Left lung (tissue), 14 donors: Measurements from ENCODE around the gene EIF2S2. TPM values are rescaled to one million over a fixed set of nuclear protein-coding genes. Genes with fewer than 3 reads are reported as not detected.
"Not testable (repeated sequence)": the region's sequence is repeated elsewhere in the genome, so short reads cannot be mapped to it uniquely, and the experiment has no call there.

Source experiments
- ATAC-seq: fragments of 200-7000 bp; cut with Tn5 transposase; one replicate; pipeline ENCODE4 v1.9.1; 2020; ENCODE audit warnings: moderate library complexity
- DNase-seq, 4 donors: peaks; one replicate each; pipeline ENCODE4 v3.0.0-alpha.2; 2013 to 2020
- H3K27ac ChIP-seq, 2 donors: fragments of 200-600 bp; sonication (generic) in 1 of 2; one replicate each; pipeline versions ENCODE4 v1.5.0 to v1.8.0; 2020 to 2021
- H3K27me3 ChIP-seq, 2 donors: fragments of 200-600 bp; sonication (generic) in 1 of 2; one replicate each; pipeline versions ENCODE4 v1.5.0 to v1.8.0; 2020 to 2021
- H3K36me3 ChIP-seq, 2 donors: fragments of 200-600 bp; sonication (generic) in 1 of 2; one replicate each; pipeline versions ENCODE4 v1.5.0 to v1.8.0; 2020 to 2021
- H3K4me1 ChIP-seq, 2 donors: fragments of 200-600 bp; one replicate each; pipeline ENCODE4 v1.8.0; 2021
- H3K4me3 ChIP-seq, 2 donors: fragments of 200-600 bp; sonication (generic) in 1 of 2; one replicate each; pipeline versions ENCODE4 v1.5.0 to v1.8.0; 2020 to 2021; ENCODE audit warnings: mild to moderate bottlenecking in 1 of 2
- H3K9me3 ChIP-seq, 2 donors: fragments of 200-600 bp; sonication (generic) in 1 of 2; one replicate each; pipeline versions ENCODE4 v1.5.0 to v1.8.0; 2020 to 2021
- CTCF ChIP-seq, 2 donors: fragments of 200-600 bp; sonication (generic) in 1 of 2; IDR thresholded peaks; one replicate each; pipeline versions ENCODE4 v1.5.0 to v1.8.0; 2021; ENCODE audit warnings: antibody characterized with exemption in 2 of 2
- intact Hi-C, 2 donors: fragments of 100-400 bp; cut with DNase I; formaldehyde crosslinking; loops; one replicate each; pipeline versions ENCODE4 v1.11.2 to v1.14.2; 2022
- long read RNA-seq, 12 donors: library from polyadenylated mRNA in 2 of 12; unstranded in 2 of 12; transcript quantifications; one replicate each; pipeline ENCODE4 v2.0.0 and lab custom pipeline, GENCODE V29; 2019 to 2026
- polyA plus RNA-seq, 6 donors: library from polyadenylated mRNA; unstranded; fragments of 120-200 nt; gene quantifications; one replicate each; pipeline ENCODE4 v1.2.1, GENCODE V29; 2013; ENCODE audit not compliant: insufficient read length in 6 of 6
- total RNA-seq, 2 donors: library from RNA; stranded (reverse); fragmentation: NEBNext Ultra II Directional; extraction: Animal tissue kit (Norgen Biotek cat#: 25700); gene quantifications; one replicate each; pipeline ENCODE4 v1.2.1, GENCODE V29; 2021
- donor health status: DM: no; HTN: yes; CAD: no.
- donor health status: DM: no; HTN: no; CAD: no.

The EIF2S2 gene
- total RNA-seq = 10 to 100 TPM; 59.0 to 61.6 TPM
- polyA plus RNA-seq = 10 to 100 TPM; 41.7 to 47.7 (median 45.7) TPM
- long read RNA-seq, donor 1, transcript EIF2S2-201 (9 exons, 2,656 nt) = major isoform, 33 of 176 reads
- long read RNA-seq, donor 1, partial matches to known transcripts = 137 of 176 reads
- long read RNA-seq, donor 1, other reads (novel, unspliced or antisense) = 6 of 176 reads
- long read RNA-seq, donor 2, transcript EIF2S2-201 (9 exons, 2,656 nt) = major isoform, 23 of 142 reads
- long read RNA-seq, donor 2, partial matches to known transcripts = 114 of 142 reads
- long read RNA-seq, donor 2, other reads (novel, unspliced or antisense) = 5 of 142 reads
- long read RNA-seq, donor 3, transcript EIF2S2-201 (9 exons, 2,656 nt) = major isoform, 38 of 81 reads
- long read RNA-seq, donor 3, partial matches to known transcripts = 38 of 81 reads
- long read RNA-seq, donor 3, other reads (novel, unspliced or antisense) = 5 of 81 reads
- long read RNA-seq, donor 4, transcript EIF2S2-201 (9 exons, 2,656 nt) = major isoform, 15 of 100 reads
- long read RNA-seq, donor 4, partial matches to known transcripts = 82 of 100 reads
- long read RNA-seq, donor 4, other reads (novel, unspliced or antisense) = 3 of 100 reads
- long read RNA-seq, donor 5, transcript EIF2S2-201 (9 exons, 2,656 nt) = major isoform, 25 of 122 reads
- long read RNA-seq, donor 5, partial matches to known transcripts = 91 of 122 reads
- long read RNA-seq, donor 5, other reads (novel, unspliced or antisense) = 6 of 122 reads
- long read RNA-seq, donor 6, transcript EIF2S2-201 (9 exons, 2,656 nt) = major isoform, 32 of 129 reads
- long read RNA-seq, donor 6, partial matches to known transcripts = 92 of 129 reads
- long read RNA-seq, donor 6, other reads (novel, unspliced or antisense) = 5 of 129 reads
- long read RNA-seq, donor 7, transcript EIF2S2-201 (9 exons, 2,656 nt) = major isoform, 24 of 75 reads
- long read RNA-seq, donor 7, partial matches to known transcripts = 51 of 75 reads
- long read RNA-seq, donor 7, other reads (novel, unspliced or antisense) = 0 of 75 reads
- long read RNA-seq, donor 8, transcript EIF2S2-201 (9 exons, 2,656 nt) = major isoform, 30 of 90 reads
- long read RNA-seq, donor 8, partial matches to known transcripts = 60 of 90 reads
- long read RNA-seq, donor 8, other reads (novel, unspliced or antisense) = 0 of 90 reads
- long read RNA-seq, donor 9, partial matches to known transcripts = 0 of 1 reads
- long read RNA-seq, donor 9, other reads (novel, unspliced or antisense) = 0 of 1 reads
- long read RNA-seq, donor 10, transcript EIF2S2-201 (9 exons, 2,656 nt) = major isoform, 23 of 121 reads
- long read RNA-seq, donor 10, partial matches to known transcripts = 91 of 121 reads
- long read RNA-seq, donor 10, other reads (novel, unspliced or antisense) = 7 of 121 reads
- long read RNA-seq, donor 11, transcript EIF2S2-201 (9 exons, 2,656 nt) = major isoform, 28 of 172 reads
- long read RNA-seq, donor 11, partial matches to known transcripts = 137 of 172 reads
- long read RNA-seq, donor 11, other reads (novel, unspliced or antisense) = 7 of 172 reads
- long read RNA-seq, donor 12, transcript EIF2S2-201 (9 exons, 2,656 nt) = major isoform, 24 of 97 reads
- long read RNA-seq, donor 12, partial matches to known transcripts = 73 of 97 reads
- long read RNA-seq, donor 12, other reads (novel, unspliced or antisense) = 0 of 97 reads

- DNase-seq (peak; percentile 97 to 100 (median 98)), ATAC-seq (peak; percentile 96)
- intact Hi-C loops = no loop called here
- no peak for TF ChIP-seq CTCF (IDR thresholded peaks at IDR 0.05)
- no peaks in the 10 kb centered on the region for H3K9me3 ChIP-seq
- H3K27ac ChIP-seq = peak within 1 kb of the TSS; percentile 97 to 99
- peaks cover 17 to 48% of the 10 kb centered on the region in 2 donors for H3K4me1 ChIP-seq
- H3K27me3 ChIP-seq = no peaks in the 10 kb centered on the region
- peaks cover 0 to 11% of the 10 kb centered on the region in 2 donors for H3K36me3 ChIP-seq
- H3K4me3 ChIP-seq = peak within 1 kb of the TSS; percentile 93 to 94
Measured at GRCh38 chr20:34111702-34112599, at the start of gene EIF2S2. Gene EIF2S2, minus strand, starts transcription at chr20:34112243. Its CDS starts 133 bp downstream, at chr20:34112110.

GRCh38 chr20:34157697-34158096, 45.7 kb upstream of the EIF2S2 start:
- intact Hi-C loops, H3K9me3 ChIP-seq, DNase-seq, H3K4me1 ChIP-seq, H3K36me3 ChIP-seq, H3K27ac ChIP-seq, H3K27me3 ChIP-seq, ATAC-seq, H3K4me3 ChIP-seq: not testable (repeated sequence)

GRCh38 chr20:34155836-34156235, 43.8 kb upstream of the EIF2S2 start:
- no peak for DNase-seq
- Histone ChIP-seq H3K4me1 (peaks cover 0 to 9% of the 10 kb centered on the region in 2 donors), H3K36me3 (no peaks in the 10 kb centered on the region), H3K27ac (no peak overlapping the region), H3K9me3 (peaks cover 0 to 6% of the 10 kb centered on the region in 2 donors), H3K27me3 (no peaks in the 10 kb centered on the region), H3K4me3 (no peak overlapping the region)
- no peak for ATAC-seq
- intact Hi-C loops = no loop called here
- TF ChIP-seq CTCF (IDR thresholded peaks at IDR 0.05) = no peak

DNA sequence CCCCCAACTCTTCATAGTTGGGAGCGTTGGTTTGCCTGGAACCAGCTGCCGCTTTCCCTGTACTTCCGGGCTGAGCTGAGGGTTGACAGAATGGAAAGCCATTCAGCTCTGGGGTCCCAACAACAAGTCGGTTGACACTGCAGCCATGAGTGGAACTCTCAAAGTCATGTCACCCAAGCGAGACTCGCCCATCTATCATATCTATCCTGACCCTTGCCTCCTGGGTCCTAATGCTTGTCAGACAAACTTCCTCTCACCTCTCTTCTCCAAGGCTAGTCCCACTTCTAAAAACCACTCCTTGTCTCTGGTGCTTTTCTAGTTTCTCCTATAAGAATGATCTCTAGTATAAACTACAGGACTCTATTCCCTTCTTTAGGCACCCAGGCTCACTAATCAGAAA, 41.1 kb upstream of the EIF2S2 start:
- ATAC-seq, H3K4me1 ChIP-seq, H3K4me3 ChIP-seq, DNase-seq, H3K27me3 ChIP-seq, H3K27ac ChIP-seq, intact Hi-C loops, H3K36me3 ChIP-seq, H3K9me3 ChIP-seq: not testable (repeated sequence)

DNA sequence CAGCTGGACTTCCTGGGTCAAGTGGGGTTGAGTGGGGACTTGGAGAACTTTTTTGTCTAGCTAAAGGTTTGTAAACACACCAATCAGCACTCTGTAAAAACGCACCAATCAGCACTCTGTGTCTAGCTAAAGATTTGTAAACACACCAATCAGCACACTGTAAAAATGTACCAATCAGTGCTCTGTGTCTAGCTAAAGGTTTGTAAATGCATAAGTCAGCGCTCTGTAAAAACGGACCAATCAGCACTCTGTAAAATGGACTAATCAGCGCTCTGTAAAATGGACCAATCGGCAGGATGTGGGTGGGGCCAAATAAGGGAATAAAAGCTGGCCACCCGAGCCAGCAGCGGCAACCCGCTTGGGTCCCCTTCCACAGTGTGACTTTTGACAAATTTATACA, 40.0 kb upstream of the EIF2S2 start:
- DNase-seq, intact Hi-C loops, H3K9me3 ChIP-seq, H3K27me3 ChIP-seq, H3K27ac ChIP-seq, H3K4me1 ChIP-seq, H3K4me3 ChIP-seq, ATAC-seq, H3K36me3 ChIP-seq: not testable (repeated sequence)
